ENCODE results near the gene CHAT.

CHAT gene

GRCh38 chr10:49688920-49689319, 75.1 kb downstream of the CHAT start:
- no peak for TF ChIP-seq SIN3A (IDR thresholded peaks at IDR 0.05; ENCODE audit: borderline replicate concordance, insufficient read depth, low read length)
- no peak for TF ChIP-seq POLR2AphosphoS5 (IDR thresholded peaks at IDR 0.05; ENCODE audit: low read depth, low read length)
- no peak for TF ChIP-seq FOXP2 (optimal IDR thresholded peaks at IDR 0.05; ENCODE audit: borderline replicate concordance, extremely low read depth, extremely low read length, insufficient read depth)
- no peak for TF ChIP-seq TAF1 (IDR thresholded peaks at IDR 0.05; ENCODE audit: borderline replicate concordance, insufficient read depth, low read length)
- no peak for TF ChIP-seq REST (IDR thresholded peaks at IDR 0.05; ENCODE audit: insufficient read depth in 1 of 2, low read depth in 2 of 2, low read length in 2 of 2)

- TF ChIP-seq REST (IDR thresholded peaks at IDR 0.05; ENCODE audit: insufficient read depth in 1 of 2, low read depth in 2 of 2, low read length in 2 of 2) = no peak
- no peak for TF ChIP-seq TAF1 (IDR thresholded peaks at IDR 0.05; ENCODE audit: borderline replicate concordance, insufficient read depth, low read length)
- TF ChIP-seq FOXP2 (optimal IDR thresholded peaks at IDR 0.05; ENCODE audit: borderline replicate concordance, extremely low read depth, extremely low read length, insufficient read depth) = no peak
- TF ChIP-seq SIN3A (IDR thresholded peaks at IDR 0.05; ENCODE audit: borderline replicate concordance, insufficient read depth, low read length) = no peak
- TF ChIP-seq POLR2AphosphoS5 (IDR thresholded peaks at IDR 0.05; ENCODE audit: low read depth, low read length) = no peak
Observed at GRCh38 chr10:49689882-49690510, 76.2 kb downstream of the CHAT start.

GRCh38 chr10:49690698-49691356, 77.0 kb downstream of the CHAT start:
- TF ChIP-seq SIN3A (IDR thresholded peaks at IDR 0.05; ENCODE audit: borderline replicate concordance, insufficient read depth, low read length) = no peak
- TF ChIP-seq POLR2AphosphoS5 (IDR thresholded peaks at IDR 0.05; ENCODE audit: low read depth, low read length) = no peak
- no peak for TF ChIP-seq TAF1 (IDR thresholded peaks at IDR 0.05; ENCODE audit: borderline replicate concordance, insufficient read depth, low read length)
- peak; percentile 70 for TF ChIP-seq FOXP2 (optimal IDR thresholded peaks at IDR 0.05; ENCODE audit: borderline replicate concordance, extremely low read depth, extremely low read length, insufficient read depth)
- no peak for TF ChIP-seq REST (IDR thresholded peaks at IDR 0.05; ENCODE audit: insufficient read depth in 1 of 2, low read depth in 2 of 2, low read length in 2 of 2)

- TF ChIP-seq REST (IDR thresholded peaks at IDR 0.05; ENCODE audit: insufficient read depth in 1 of 2, low read depth in 2 of 2, low read length in 2 of 2) = no peak
- no peak for TF ChIP-seq POLR2AphosphoS5 (IDR thresholded peaks at IDR 0.05; ENCODE audit: low read depth, low read length)
- TF ChIP-seq SIN3A (IDR thresholded peaks at IDR 0.05; ENCODE audit: borderline replicate concordance, insufficient read depth, low read length) = no peak
- no peak for TF ChIP-seq FOXP2 (optimal IDR thresholded peaks at IDR 0.05; ENCODE audit: borderline replicate concordance, extremely low read depth, extremely low read length, insufficient read depth)
- no peak for TF ChIP-seq TAF1 (IDR thresholded peaks at IDR 0.05; ENCODE audit: borderline replicate concordance, insufficient read depth, low read length)
Observed at GRCh38 chr10:49691588-49691987, 77.8 kb downstream of the CHAT start.

Data from PFSK-1 (cell line).